HG02885 (cell line): ENCODE data around the gene CHRNA5.
"Not testable (repeated sequence)": the region's sequence is repeated elsewhere in the genome, so short reads cannot be mapped to it uniquely, and the experiment has no call there.

Experiments
- ATAC-seq: cut with Tn5 transposase; IDR thresholded peaks from one replicate; pipeline ENCODE4 v1.9.1; 2021; ENCODE audit warnings: mild to moderate bottlenecking; ENCODE audit not compliant: unreplicated experiment, poor library complexity

CHRNA5 gene

GRCh38 chr15:78564743-78565096 lies 600 bp upstream of the CHRNA5 start:
- ATAC-seq: peak; percentile 7

- peak; percentile 22 for ATAC-seq
Measured at GRCh38 chr15:78565951-78566774, 843 bp downstream of the CHRNA5 start.

- no peak for ATAC-seq
Measured at GRCh38 chr15:78567531-78567930, 2.2 kb downstream of the CHRNA5 start.

- no peak for ATAC-seq
Measured at GRCh38 chr15:78570710-78571109, 5.4 kb downstream of the CHRNA5 start.

GRCh38 chr15:78571382-78571781 lies 6.1 kb downstream of the CHRNA5 start:
- ATAC-seq: no peak

GRCh38 chr15:78573416-78573815 lies 8.1 kb downstream of the CHRNA5 start:
- no peak for ATAC-seq

GRCh38 chr15:78574944-78575343 lies 9.6 kb downstream of the CHRNA5 start:
- no peak for ATAC-seq

- no peak for ATAC-seq
Measured at GRCh38 chr15:78597583-78597982, 32.3 kb downstream of the CHRNA5 start.

GRCh38 chr15:78598348-78598747 lies 33.0 kb downstream of the CHRNA5 start:
- ATAC-seq: no peak

- ATAC-seq: no peak
Measured at GRCh38 chr15:78599189-78599588, 33.9 kb downstream of the CHRNA5 start.

- no peak for ATAC-seq
Measured at GRCh38 chr15:78603467-78603866, 38.1 kb downstream of the CHRNA5 start.

GRCh38 chr15:78604420-78604819 lies 39.1 kb downstream of the CHRNA5 start:
- ATAC-seq: no peak

- no peak for ATAC-seq
Measured at GRCh38 chr15:78605201-78605600, 39.9 kb downstream of the CHRNA5 start.

- ATAC-seq: no peak
Measured at GRCh38 chr15:78605680-78606079, 40.4 kb downstream of the CHRNA5 start.

- ATAC-seq: not testable (repeated sequence)
Measured at GRCh38 chr15:78609551-78609950, 44.2 kb downstream of the CHRNA5 start.

- ATAC-seq: no peak
Measured at GRCh38 chr15:78614021-78614420, 48.7 kb downstream of the CHRNA5 start.

- ATAC-seq: no peak
Measured at GRCh38 chr15:78615151-78615589, 49.9 kb downstream of the CHRNA5 start.

GRCh38 chr15:78616506-78616905 lies 51.2 kb downstream of the CHRNA5 start:
- no peak for ATAC-seq

- ATAC-seq: no peak
Measured at GRCh38 chr15:78617076-78617475, 51.8 kb downstream of the CHRNA5 start.

GRCh38 chr15:78617516-78617915 lies 52.2 kb downstream of the CHRNA5 start:
- no peak for ATAC-seq

GRCh38 chr15:78618064-78618463 lies 52.7 kb downstream of the CHRNA5 start:
- no peak for ATAC-seq

GRCh38 chr15:78618490-78618934 lies 53.2 kb downstream of the CHRNA5 start:
- ATAC-seq: no peak
